ENCODE measurements around the gene CMTM4. TPM values are rescaled to one million over a fixed set of nuclear protein-coding genes. Genes with fewer than 3 reads are reported as not detected.

The CMTM4 gene
- polyA plus RNA-seq, 1 of the 3 experiments (the other 2 are of a cell fraction): 21.7 TPM

DNA sequence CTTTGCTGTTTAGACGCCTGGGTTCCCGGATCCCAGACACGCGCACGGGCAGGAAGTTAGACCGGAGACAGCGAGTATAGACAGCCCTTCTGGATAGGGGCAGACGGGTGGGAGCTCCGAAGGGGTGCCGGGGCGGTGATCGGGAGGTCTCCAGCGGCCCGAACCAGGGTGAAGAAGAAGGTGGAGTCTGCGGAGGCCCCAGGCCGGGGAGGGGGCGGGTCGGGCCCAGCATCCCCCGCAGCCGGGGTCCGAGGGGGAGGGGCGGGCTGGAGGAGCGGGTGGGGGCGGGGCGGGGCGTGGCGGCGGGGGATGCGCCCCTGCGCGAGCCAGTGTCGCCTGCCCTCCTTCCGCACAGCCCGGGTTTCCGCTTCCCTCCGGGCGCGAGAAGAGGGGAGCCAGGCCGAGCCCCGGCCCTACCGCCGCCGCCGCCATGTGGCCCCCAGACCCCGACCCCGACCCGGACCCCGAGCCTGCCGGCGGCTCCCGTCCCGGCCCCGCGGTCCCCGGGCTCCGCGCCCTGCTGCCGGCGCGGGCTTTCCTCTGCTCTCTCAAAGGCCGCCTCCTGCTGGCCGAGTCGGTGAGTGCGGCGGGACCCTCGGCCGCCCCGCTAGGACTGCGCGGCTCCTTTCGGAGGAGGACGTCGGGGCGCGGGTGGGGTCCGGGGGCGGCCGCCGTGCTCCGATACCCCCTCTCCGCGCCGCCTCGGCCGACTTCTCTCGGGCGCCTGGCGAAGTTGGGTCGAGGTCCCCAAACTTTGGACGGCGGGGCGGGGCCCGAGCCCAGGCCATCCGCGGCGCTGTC is 92.0 kb downstream of the CMTM4 start, which contains the start of gene CMTM3 (continued):
- TF ChIP-seq SMC3 (IDR thresholded peaks at IDR 0.05; ENCODE audit: low read depth, low read length): peak; percentile 40
- TF ChIP-seq MXI1 (IDR thresholded peaks at IDR 0.05; ENCODE audit: low read depth, low read length): no peak; the same call in 1 of the 2 replicates
- TF ChIP-seq NRF1 (IDR thresholded peaks at IDR 0.05; ENCODE audit: low read depth, low read length): peak; percentile 28; the same call in 1 of the 2 replicates
- TF ChIP-seq, protein P1, sequence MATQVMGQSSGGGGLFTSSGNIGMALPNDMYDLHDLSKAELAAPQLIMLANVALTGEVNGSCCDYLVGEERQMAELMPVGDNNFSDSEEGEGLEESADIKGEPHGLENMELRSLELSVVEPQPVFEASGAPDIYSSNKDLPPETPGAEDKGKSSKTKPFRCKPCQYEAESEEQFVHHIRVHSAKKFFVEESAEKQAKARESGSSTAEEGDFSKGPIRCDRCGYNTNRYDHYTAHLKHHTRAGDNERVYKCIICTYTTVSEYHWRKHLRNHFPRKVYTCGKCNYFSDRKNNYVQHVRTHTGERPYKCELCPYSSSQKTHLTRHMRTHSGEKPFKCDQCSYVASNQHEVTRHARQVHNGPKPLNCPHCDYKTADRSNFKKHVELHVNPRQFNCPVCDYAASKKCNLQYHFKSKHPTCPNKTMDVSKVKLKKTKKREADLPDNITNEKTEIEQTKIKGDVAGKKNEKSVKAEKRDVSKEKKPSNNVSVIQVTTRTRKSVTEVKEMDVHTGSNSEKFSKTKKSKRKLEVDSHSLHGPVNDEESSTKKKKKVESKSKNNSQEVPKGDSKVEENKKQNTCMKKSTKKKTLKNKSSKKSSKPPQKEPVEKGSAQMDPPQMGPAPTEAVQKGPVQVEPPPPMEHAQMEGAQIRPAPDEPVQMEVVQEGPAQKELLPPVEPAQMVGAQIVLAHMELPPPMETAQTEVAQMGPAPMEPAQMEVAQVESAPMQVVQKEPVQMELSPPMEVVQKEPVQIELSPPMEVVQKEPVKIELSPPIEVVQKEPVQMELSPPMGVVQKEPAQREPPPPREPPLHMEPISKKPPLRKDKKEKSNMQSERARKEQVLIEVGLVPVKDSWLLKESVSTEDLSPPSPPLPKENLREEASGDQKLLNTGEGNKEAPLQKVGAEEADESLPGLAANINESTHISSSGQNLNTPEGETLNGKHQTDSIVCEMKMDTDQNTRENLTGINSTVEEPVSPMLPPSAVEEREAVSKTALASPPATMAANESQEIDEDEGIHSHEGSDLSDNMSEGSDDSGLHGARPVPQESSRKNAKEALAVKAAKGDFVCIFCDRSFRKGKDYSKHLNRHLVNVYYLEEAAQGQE (IDR thresholded peaks at IDR 0.05; ENCODE audit: low read depth, low read length): no peak
- TF ChIP-seq, protein P2, sequence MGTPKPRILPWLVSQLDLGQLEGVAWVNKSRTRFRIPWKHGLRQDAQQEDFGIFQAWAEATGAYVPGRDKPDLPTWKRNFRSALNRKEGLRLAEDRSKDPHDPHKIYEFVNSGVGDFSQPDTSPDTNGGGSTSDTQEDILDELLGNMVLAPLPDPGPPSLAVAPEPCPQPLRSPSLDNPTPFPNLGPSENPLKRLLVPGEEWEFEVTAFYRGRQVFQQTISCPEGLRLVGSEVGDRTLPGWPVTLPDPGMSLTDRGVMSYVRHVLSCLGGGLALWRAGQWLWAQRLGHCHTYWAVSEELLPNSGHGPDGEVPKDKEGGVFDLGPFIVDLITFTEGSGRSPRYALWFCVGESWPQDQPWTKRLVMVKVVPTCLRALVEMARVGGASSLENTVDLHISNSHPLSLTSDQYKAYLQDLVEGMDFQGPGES (IDR thresholded peaks at IDR 0.05; ENCODE audit: low read depth, low read length): no peak
- TF ChIP-seq TEAD4 (IDR thresholded peaks at IDR 0.05; ENCODE audit: borderline replicate concordance, insufficient read depth): no peak

DNA sequence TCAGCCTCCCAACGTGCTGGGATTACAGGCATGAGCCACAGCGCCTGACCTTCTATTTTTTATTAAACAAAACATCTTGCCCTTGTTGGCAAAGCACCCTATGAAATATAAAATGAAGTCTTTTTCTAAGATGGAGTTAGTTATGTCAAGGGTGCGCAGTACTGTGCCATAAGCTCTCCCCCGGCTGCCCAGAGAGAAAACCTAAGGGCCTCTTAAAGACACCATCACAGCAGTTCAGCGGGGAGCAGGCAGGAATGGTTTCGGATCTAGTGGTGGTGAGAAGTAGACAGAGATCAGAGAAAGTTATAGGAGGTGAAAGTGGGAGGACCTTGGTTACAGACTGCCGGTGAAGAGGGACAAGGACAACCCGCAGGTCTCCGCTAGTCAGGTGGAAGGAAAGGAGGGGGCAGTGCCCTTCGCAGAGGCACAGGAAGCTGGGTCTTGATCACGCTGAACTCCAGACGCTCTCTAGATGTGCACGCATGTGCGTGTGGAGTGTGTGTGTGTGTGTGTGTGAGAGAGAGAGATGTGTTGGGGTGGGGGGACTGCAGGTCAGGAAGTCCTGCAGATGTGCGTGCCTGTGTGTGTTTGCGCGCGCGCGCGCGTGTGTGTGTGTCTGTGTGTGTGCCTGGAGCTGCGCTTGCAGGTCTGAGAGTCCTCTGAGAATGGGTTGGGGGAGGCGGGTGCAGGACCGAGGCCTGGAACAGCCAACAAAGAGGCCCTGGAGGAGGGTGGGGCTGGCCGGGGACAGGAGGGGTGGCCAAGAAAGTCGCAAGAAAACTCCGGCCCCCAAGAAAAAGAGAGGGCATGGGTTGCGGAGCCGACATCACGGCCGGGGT is 92.8 kb downstream of the CMTM4 start:
- ChIA-PET POLR2A (interaction anchor here (0.7 to 1.3 kb wide), 3 partner anchors 41 to 197 kb away, joined by 3 to 6 read pairs (median 4); partner anchors contain the start of gene CKLF), CTCF (interaction anchor here (0.6 to 2.5 kb wide), 15 partner anchors 10 to 269 kb away, joined by 3 to 11 read pairs (median 4); partner anchors contain the start of gene NAE1)
- WGBS (ENCODE audit: low lambda C conversion rate): 24% methylated on average over 28 of the region's 32 CpGs
- Histone ChIP-seq H3K27me3 (ENCODE audit: insufficient read depth) (no peaks in the 10 kb centered on the region), H3K9me2 (no peaks in the 10 kb centered on the region), H3K4me3 (ENCODE audit: low read depth in 2 of 2, low read length in 1 of 2) (peak overlapping the region; percentile 67 to 81), H3K36me3 (replicated peaks in 1 of 2; ENCODE audit: control insufficient read depth in 1 of 2, insufficient read depth in 2 of 2, low read length in 1 of 2) (no peaks in the 10 kb centered on the region), H3K4me2 (peak overlapping the region; percentile 87), H3F3A (replicated peaks; ENCODE audit: insufficient read depth) (peaks cover 16% of the 10 kb centered on the region), H3K27ac (ENCODE audit: low read depth in 2 of 2, low read length in 1 of 2) (peak overlapping the region; percentile 70 to 90), H3K9ac (peak overlapping the region; percentile 94), H2AFZ (ENCODE audit: low read depth) (peak overlapping the region; percentile 85), H3K4me1 (ENCODE audit: control insufficient read depth in 1 of 2, insufficient read depth in 2 of 2, low read depth in 1 of 2, low read length in 1 of 2) (peaks cover 5 to 17% of the 10 kb centered on the region in 2 experiments; a peak in 3 of 4 replicates), H3K79me2 (ENCODE audit: insufficient read depth) (peaks cover 40% of the 10 kb centered on the region), H4K20me1 (ENCODE audit: insufficient read depth) (peaks cover 16% of the 10 kb centered on the region; the same call in 1 of the 2 replicates), H3K9me3 (no peaks in the 10 kb centered on the region)
- peak; percentile 76 for DNase-seq
- TF ChIP-seq NRF1 (IDR thresholded peaks at IDR 0.05; ENCODE audit: low read depth, low read length): peak; percentile 49
- TF ChIP-seq, protein P3, sequence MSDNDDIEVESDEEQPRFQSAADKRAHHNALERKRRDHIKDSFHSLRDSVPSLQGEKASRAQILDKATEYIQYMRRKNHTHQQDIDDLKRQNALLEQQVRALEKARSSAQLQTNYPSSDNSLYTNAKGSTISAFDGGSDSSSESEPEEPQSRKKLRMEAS (IDR thresholded peaks at IDR 0.05; ENCODE audit: low read depth): peak; percentile 17; the same call in 1 of the 2 replicates
- TF ChIP-seq ELF1 (IDR thresholded peaks at IDR 0.05): no peak
- TF ChIP-seq MXI1 (IDR thresholded peaks at IDR 0.05; ENCODE audit: low read depth, low read length): peak; percentile 47
- peak; percentile 48; the same call in 1 of the 2 replicates for TF ChIP-seq POLR2AphosphoS5 (IDR thresholded peaks at IDR 0.05; ENCODE audit: low read depth, low read length)
